ENCODE measurements around the gene ATP11A. TPM values are rescaled to one million over a fixed set of nuclear protein-coding genes. Genes with fewer than 3 reads are reported as not detected.
A peak's percentile ranks its signal among the peaks of the same experiment; 100 is the strongest.

Gene ATP11A
- total RNA-seq, 1 donor from 2014 or later, result 70.9 TPM

GRCh38 chr13:112873851-112874750 is 184.3 kb downstream of the ATP11A start:
- H3K27ac Mint-ChIP-seq, result no peak overlapping the region
- peaks cover 8% of the 10 kb centered on the region for H3K36me3 Mint-ChIP-seq
- TF ChIP-seq, protein P1, sequence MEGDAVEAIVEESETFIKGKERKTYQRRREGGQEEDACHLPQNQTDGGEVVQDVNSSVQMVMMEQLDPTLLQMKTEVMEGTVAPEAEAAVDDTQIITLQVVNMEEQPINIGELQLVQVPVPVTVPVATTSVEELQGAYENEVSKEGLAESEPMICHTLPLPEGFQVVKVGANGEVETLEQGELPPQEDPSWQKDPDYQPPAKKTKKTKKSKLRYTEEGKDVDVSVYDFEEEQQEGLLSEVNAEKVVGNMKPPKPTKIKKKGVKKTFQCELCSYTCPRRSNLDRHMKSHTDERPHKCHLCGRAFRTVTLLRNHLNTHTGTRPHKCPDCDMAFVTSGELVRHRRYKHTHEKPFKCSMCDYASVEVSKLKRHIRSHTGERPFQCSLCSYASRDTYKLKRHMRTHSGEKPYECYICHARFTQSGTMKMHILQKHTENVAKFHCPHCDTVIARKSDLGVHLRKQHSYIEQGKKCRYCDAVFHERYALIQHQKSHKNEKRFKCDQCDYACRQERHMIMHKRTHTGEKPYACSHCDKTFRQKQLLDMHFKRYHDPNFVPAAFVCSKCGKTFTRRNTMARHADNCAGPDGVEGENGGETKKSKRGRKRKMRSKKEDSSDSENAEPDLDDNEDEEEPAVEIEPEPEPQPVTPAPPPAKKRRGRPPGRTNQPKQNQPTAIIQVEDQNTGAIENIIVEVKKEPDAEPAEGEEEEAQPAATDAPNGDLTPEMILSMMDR (conservative IDR thresholded peaks at IDR 0.05), result peak; percentile 95
- H3K4me3 Mint-ChIP-seq, result no peak overlapping the region
- peaks cover 6% of the 10 kb centered on the region for H3K4me1 Mint-ChIP-seq (ENCODE audit: unreplicated experiment)
- H3K9me3 Mint-ChIP-seq, result no peaks in the 10 kb centered on the region
- H3K27me3 Mint-ChIP-seq, result no peaks in the 10 kb centered on the region
- no peak for DNase-seq (ENCODE audit: extremely low spot score, unreplicated experiment)

- H3K27me3 Mint-ChIP-seq, result no peaks in the 10 kb centered on the region
- H3K36me3 Mint-ChIP-seq, result peaks cover 8% of the 10 kb centered on the region
- H3K27ac Mint-ChIP-seq, result no peak overlapping the region
- no peak for DNase-seq (ENCODE audit: extremely low spot score, unreplicated experiment)
- H3K4me3 Mint-ChIP-seq, result no peak overlapping the region
- H3K9me3 Mint-ChIP-seq, result no peaks in the 10 kb centered on the region
- H3K4me1 Mint-ChIP-seq (ENCODE audit: unreplicated experiment), result peaks cover 6% of the 10 kb centered on the region
- TF ChIP-seq, protein P1 (conservative IDR thresholded peaks at IDR 0.05), result no peak
Observed at GRCh38 chr13:112874751-112875300, 185.0 kb downstream of the ATP11A start.

- Mint-ChIP-seq H3K27ac (no peak overlapping the region), H3K36me3 (peaks cover 8% of the 10 kb centered on the region), H3K9me3 (no peaks in the 10 kb centered on the region), H3K4me1 (ENCODE audit: unreplicated experiment) (peaks cover 6% of the 10 kb centered on the region), H3K27me3 (no peaks in the 10 kb centered on the region), H3K4me3 (no peak overlapping the region)
- TF ChIP-seq, protein P1 (conservative IDR thresholded peaks at IDR 0.05), result no peak
- no peak for DNase-seq (ENCODE audit: extremely low spot score, unreplicated experiment)
Observed at GRCh38 chr13:112875627-112876026, 185.8 kb downstream of the ATP11A start.

GRCh38 chr13:112876305-112877000 is 186.6 kb downstream of the ATP11A start:
- no peak overlapping the region for H3K27ac Mint-ChIP-seq
- TF ChIP-seq, protein P1 (conservative IDR thresholded peaks at IDR 0.05), result no peak
- H3K36me3 Mint-ChIP-seq, result peaks cover 8% of the 10 kb centered on the region
- DNase-seq (ENCODE audit: extremely low spot score, unreplicated experiment), result no peak
- H3K4me3 Mint-ChIP-seq, result no peak overlapping the region
- H3K9me3 Mint-ChIP-seq, result no peaks in the 10 kb centered on the region
- peaks cover 6% of the 10 kb centered on the region for H3K4me1 Mint-ChIP-seq (ENCODE audit: unreplicated experiment)
- H3K27me3 Mint-ChIP-seq, result no peaks in the 10 kb centered on the region

GRCh38 chr13:112877066-112877465 is 187.2 kb downstream of the ATP11A start:
- Mint-ChIP-seq H3K4me3 (no peak overlapping the region), H3K27me3 (no peaks in the 10 kb centered on the region), H3K4me1 (ENCODE audit: unreplicated experiment) (peaks cover 6% of the 10 kb centered on the region), H3K36me3 (peaks cover 8% of the 10 kb centered on the region), H3K9me3 (no peaks in the 10 kb centered on the region), H3K27ac (no peak overlapping the region)
- TF ChIP-seq, protein P1 (conservative IDR thresholded peaks at IDR 0.05), result no peak
- DNase-seq (ENCODE audit: extremely low spot score, unreplicated experiment), result no peak
